ENCODE measurements around the gene CCNY.
A peak's percentile ranks its signal among the peaks of the same experiment; 100 is the strongest.

Gene CCNY

GRCh38 chr10:35606430-35606829 lies 270.1 kb downstream of the CCNY start:
- Histone ChIP-seq H3K4me1 (ENCODE audit: insufficient read depth, poor library complexity, severe bottlenecking) (no peaks in the 10 kb centered on the region), H3K27me3 (ENCODE audit: insufficient read depth, poor library complexity, severe bottlenecking) (no peaks in the 10 kb centered on the region), H3K27ac (ENCODE audit: poor library complexity, severe bottlenecking) (no peak overlapping the region), H3K4me3 (ENCODE audit: severe bottlenecking) (no peak overlapping the region), H3K9me3 (ENCODE audit: severe bottlenecking) (no peaks in the 10 kb centered on the region), H3K36me3 (ENCODE audit: low read depth) (no peaks in the 10 kb centered on the region)
- DNase-seq (ENCODE audit: low spot score), result no peak
- no peak for ATAC-seq (ENCODE audit: low read depth)
- TF ChIP-seq CTCF (IDR thresholded peaks at IDR 0.05; ENCODE audit: poor library complexity, severe bottlenecking), result no peak

GRCh38 chr10:35607475-35608327 lies 271.4 kb downstream of the CCNY start:
- TF ChIP-seq CTCF (IDR thresholded peaks at IDR 0.05; ENCODE audit: poor library complexity, severe bottlenecking), result no peak
- no peaks in the 10 kb centered on the region for H3K36me3 ChIP-seq (ENCODE audit: low read depth)
- H3K27ac ChIP-seq (ENCODE audit: poor library complexity, severe bottlenecking), result no peak overlapping the region
- H3K9me3 ChIP-seq (ENCODE audit: severe bottlenecking), result no peaks in the 10 kb centered on the region
- H3K4me3 ChIP-seq (ENCODE audit: severe bottlenecking), result peak overlapping the region; percentile 30
- no peak for DNase-seq (ENCODE audit: low spot score)
- no peaks in the 10 kb centered on the region for H3K27me3 ChIP-seq (ENCODE audit: insufficient read depth, poor library complexity, severe bottlenecking)
- H3K4me1 ChIP-seq (ENCODE audit: insufficient read depth, poor library complexity, severe bottlenecking), result no peaks in the 10 kb centered on the region
- ATAC-seq (ENCODE audit: low read depth), result peak; percentile 78

- Histone ChIP-seq H3K27me3 (ENCODE audit: insufficient read depth, poor library complexity, severe bottlenecking) (no peaks in the 10 kb centered on the region), H3K9me3 (ENCODE audit: severe bottlenecking) (no peaks in the 10 kb centered on the region), H3K4me1 (ENCODE audit: insufficient read depth, poor library complexity, severe bottlenecking) (no peaks in the 10 kb centered on the region), H3K4me3 (ENCODE audit: severe bottlenecking) (peak overlapping the region; percentile 30), H3K36me3 (ENCODE audit: low read depth) (no peaks in the 10 kb centered on the region), H3K27ac (ENCODE audit: poor library complexity, severe bottlenecking) (no peak overlapping the region)
- no peak for TF ChIP-seq CTCF (IDR thresholded peaks at IDR 0.05; ENCODE audit: poor library complexity, severe bottlenecking)
- no peak for DNase-seq (ENCODE audit: low spot score)
- ATAC-seq (ENCODE audit: low read depth), result no peak
Observed at GRCh38 chr10:35608328-35608672, 272.0 kb downstream of the CCNY start.

- no peak for DNase-seq (ENCODE audit: low spot score)
- TF ChIP-seq CTCF (IDR thresholded peaks at IDR 0.05; ENCODE audit: poor library complexity, severe bottlenecking), result no peak
- Histone ChIP-seq H3K27me3 (ENCODE audit: insufficient read depth, poor library complexity, severe bottlenecking) (no peaks in the 10 kb centered on the region), H3K9me3 (ENCODE audit: severe bottlenecking) (no peaks in the 10 kb centered on the region), H3K4me1 (ENCODE audit: insufficient read depth, poor library complexity, severe bottlenecking) (no peaks in the 10 kb centered on the region), H3K27ac (ENCODE audit: poor library complexity, severe bottlenecking) (no peak overlapping the region), H3K4me3 (ENCODE audit: severe bottlenecking) (no peak overlapping the region), H3K36me3 (ENCODE audit: low read depth) (no peaks in the 10 kb centered on the region)
- no peak for ATAC-seq (ENCODE audit: low read depth)
Observed at GRCh38 chr10:35611750-35612149, 275.4 kb downstream of the CCNY start.

Data from RWPE2 (cell line).